ENCODE results near the gene STAG3. TPM values are rescaled to one million over a fixed set of nuclear protein-coding genes. Genes with fewer than 3 reads are reported as not detected.

STAG3 gene
- total RNA-seq, 1 experiment from 2014 or later, result 3.1 TPM

DNA sequence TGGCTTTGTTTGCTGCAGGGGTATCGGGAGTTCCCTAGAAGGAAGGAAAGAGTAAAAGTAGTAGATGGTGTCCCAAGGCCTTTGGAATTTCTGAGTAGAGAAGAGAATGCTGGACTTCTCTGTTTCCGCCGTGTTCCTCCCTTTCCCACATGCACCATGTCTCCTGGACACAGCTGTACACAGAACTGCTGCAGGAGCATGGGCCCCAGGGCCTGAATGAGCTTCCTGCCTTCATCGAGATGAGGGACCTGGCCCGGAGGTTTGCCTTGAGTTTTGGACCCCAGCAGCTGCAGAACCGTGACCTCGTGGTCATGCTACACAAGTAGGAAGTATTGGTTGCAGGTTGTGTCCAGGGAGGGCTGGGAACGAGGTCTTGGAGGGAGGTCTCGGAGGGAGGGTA lies 26.7 kb downstream of the STAG3 start:
- Mint-ChIP-seq H3K27ac (no peak overlapping the region; a peak in 1 of 7 replicates), H3K4me1 (peaks cover 25 to 32% of the 10 kb centered on the region in 2 experiments), H3K4me3 (no peak overlapping the region), H3K36me3 (ENCODE audit: insufficient read depth in 1 of 3, low read depth in 3 of 3) (no peaks in the 10 kb centered on the region), H3K9me3 (no peaks in the 10 kb centered on the region), H3K27me3 (ENCODE audit: low read depth) (peaks cover 52% of the 10 kb centered on the region)
- H3K9me3 ChIP-seq (ENCODE audit: control insufficient read depth, low read depth, low read length), result no peaks in the 10 kb centered on the region
- no peak overlapping the region for H2AK5ac ChIP-seq (ENCODE audit: insufficient read length, low read length)
- H3K4me1 ChIP-seq (ENCODE audit: insufficient read depth, low read length), result no peaks in the 10 kb centered on the region; the same call in 1 of the 2 replicates
- H3K4ac ChIP-seq (ENCODE audit: low read depth, low read length), result no peak overlapping the region
- H2BK20ac ChIP-seq (ENCODE audit: low read depth, low read length, poor library complexity, severe bottlenecking), result no peak overlapping the region
- H3K56ac ChIP-seq (ENCODE audit: insufficient read length, low read depth, low read length), result no peak overlapping the region
- no peaks in the 10 kb centered on the region for H3K79me1 ChIP-seq (ENCODE audit: insufficient read depth, low read depth, low read length, poor library complexity, severe bottlenecking)
- no peaks in the 10 kb centered on the region; the same call in 1 of the 2 replicates for H3K27me3 ChIP-seq (ENCODE audit: insufficient read depth, low read length)
- no peak overlapping the region for H2BK15ac ChIP-seq (ENCODE audit: low read depth, low read length)
- no peak overlapping the region for H2AFZ ChIP-seq (ENCODE audit: low read length)
- H4K20me1 ChIP-seq (ENCODE audit: control insufficient read depth, insufficient read depth, insufficient read length), result no peaks in the 10 kb centered on the region
- H2BK5ac ChIP-seq (ENCODE audit: insufficient read length, low read length), result no peak overlapping the region
- H3K18ac ChIP-seq (ENCODE audit: insufficient read length, low read depth, low read length), result no peak overlapping the region
- no peaks in the 10 kb centered on the region for H3K79me2 ChIP-seq (ENCODE audit: insufficient read depth, low read length)
- no peak for DNase-seq
- no peak overlapping the region for H4K91ac ChIP-seq (ENCODE audit: insufficient read length, low read depth, low read length)
- no peak overlapping the region for H3K14ac ChIP-seq (ENCODE audit: insufficient read depth, low read length)
- no peak overlapping the region for H2BK120ac ChIP-seq (ENCODE audit: low read depth, low read length, poor library complexity, severe bottlenecking)
- no peak overlapping the region for H3T11ph ChIP-seq (ENCODE audit: low read length)
- no peak overlapping the region for H2BK12ac ChIP-seq (ENCODE audit: insufficient read length, low read depth, low read length)
- no peak overlapping the region for H3K4me2 ChIP-seq (ENCODE audit: insufficient read depth, insufficient read length, low read length)
- no peak overlapping the region for H3K23ac ChIP-seq (ENCODE audit: insufficient read length, low read depth, low read length)
- no peak overlapping the region for H4K8ac ChIP-seq (replicated peaks; ENCODE audit: insufficient read length, low read depth, low read length)
- TF ChIP-seq, protein P1, sequence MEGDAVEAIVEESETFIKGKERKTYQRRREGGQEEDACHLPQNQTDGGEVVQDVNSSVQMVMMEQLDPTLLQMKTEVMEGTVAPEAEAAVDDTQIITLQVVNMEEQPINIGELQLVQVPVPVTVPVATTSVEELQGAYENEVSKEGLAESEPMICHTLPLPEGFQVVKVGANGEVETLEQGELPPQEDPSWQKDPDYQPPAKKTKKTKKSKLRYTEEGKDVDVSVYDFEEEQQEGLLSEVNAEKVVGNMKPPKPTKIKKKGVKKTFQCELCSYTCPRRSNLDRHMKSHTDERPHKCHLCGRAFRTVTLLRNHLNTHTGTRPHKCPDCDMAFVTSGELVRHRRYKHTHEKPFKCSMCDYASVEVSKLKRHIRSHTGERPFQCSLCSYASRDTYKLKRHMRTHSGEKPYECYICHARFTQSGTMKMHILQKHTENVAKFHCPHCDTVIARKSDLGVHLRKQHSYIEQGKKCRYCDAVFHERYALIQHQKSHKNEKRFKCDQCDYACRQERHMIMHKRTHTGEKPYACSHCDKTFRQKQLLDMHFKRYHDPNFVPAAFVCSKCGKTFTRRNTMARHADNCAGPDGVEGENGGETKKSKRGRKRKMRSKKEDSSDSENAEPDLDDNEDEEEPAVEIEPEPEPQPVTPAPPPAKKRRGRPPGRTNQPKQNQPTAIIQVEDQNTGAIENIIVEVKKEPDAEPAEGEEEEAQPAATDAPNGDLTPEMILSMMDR (conservative IDR thresholded peaks at IDR 0.05), result no peak
- no peak overlapping the region for H4K5ac ChIP-seq (ENCODE audit: insufficient read length, low read depth, low read length)
- WGBS (ENCODE audit: extremely low coverage, insufficient read length, low lambda C conversion rate), result no CpG with 5 or more reads among the region's 9 CpGs
- no peaks in the 10 kb centered on the region for H3K23me2 ChIP-seq (ENCODE audit: insufficient read length, low read depth, low read length, poor library complexity, severe bottlenecking)
- H3K9ac ChIP-seq (ENCODE audit: extremely low read depth, insufficient read length, low read length), result no peak overlapping the region
- no peak overlapping the region for H3K27ac ChIP-seq (ENCODE audit: insufficient read length, low read depth, low read length)

Data from H9 (cell line).